Colonic mucosa (tissue), 4 donors: ENCODE measurements around the gene SEMA6A. TPM values are rescaled to one million over a fixed set of nuclear protein-coding genes. Genes with fewer than 3 reads are reported as not detected.

Experiments used
- DNase-seq: peaks from one replicate; pipeline ENCODE4 v3.0.0-alpha.2; 2020
- H3K27ac ChIP-seq: fragments of 200-600 bp; one replicate; pipeline ENCODE4 v1.8.0; 2021
- H3K27me3 ChIP-seq: fragments of 200-600 bp; one replicate; pipeline ENCODE4 v1.8.0; 2021
- H3K36me3 ChIP-seq: fragments of 200-600 bp; one replicate; pipeline ENCODE4 v1.8.0; 2021
- H3K4me1 ChIP-seq: fragments of 200-600 bp; one replicate; pipeline ENCODE4 v1.8.0; 2021; ENCODE audit warnings: mild to moderate bottlenecking
- H3K4me3 ChIP-seq: fragments of 200-600 bp; one replicate; pipeline ENCODE4 v1.8.0; 2021
- H3K9ac ChIP-seq, 2 donors: one replicate each; pipeline ENCODE4 v1.7.0; 2013; ENCODE audit warnings: control low read depth in 2 of 2, low read depth in 2 of 2, low read length in 2 of 2
- H3K9me3 ChIP-seq: fragments of 200-600 bp; one replicate; pipeline ENCODE4 v1.8.0; 2021
- intact Hi-C: fragments of 100-400 bp; cut with DNase I; formaldehyde crosslinking; loops from one replicate; pipeline ENCODE4 v1.14.1; 2022
- total RNA-seq, 2 donors: library from RNA; stranded (reverse); fragmentation: NEBNext Ultra II Directional in 1 of 2; extraction: Animal tissue kit (Norgen Biotek cat#: 25700) in 1 of 2; gene quantifications; one replicate each; pipeline ENCODE4 v1.2.1, GENCODE V29; 2021
- TF ChIP-seq, protein P1 (sequence below): fragments of 200-600 bp; IDR thresholded peaks from one replicate; pipeline ENCODE4 v1.8.0; 2022; ENCODE audit warnings: antibody characterized with exemption, mild to moderate bottlenecking
- donor health status: healthy.
- donor health status: DM: no; HTN: no; CAD: no.
- donor health status: DM: no; HTN: no; CAD: no.

SEMA6A gene
- total RNA-seq, 2 donors from 2014 or later, result 66.7 to 89.9 TPM

DNA sequence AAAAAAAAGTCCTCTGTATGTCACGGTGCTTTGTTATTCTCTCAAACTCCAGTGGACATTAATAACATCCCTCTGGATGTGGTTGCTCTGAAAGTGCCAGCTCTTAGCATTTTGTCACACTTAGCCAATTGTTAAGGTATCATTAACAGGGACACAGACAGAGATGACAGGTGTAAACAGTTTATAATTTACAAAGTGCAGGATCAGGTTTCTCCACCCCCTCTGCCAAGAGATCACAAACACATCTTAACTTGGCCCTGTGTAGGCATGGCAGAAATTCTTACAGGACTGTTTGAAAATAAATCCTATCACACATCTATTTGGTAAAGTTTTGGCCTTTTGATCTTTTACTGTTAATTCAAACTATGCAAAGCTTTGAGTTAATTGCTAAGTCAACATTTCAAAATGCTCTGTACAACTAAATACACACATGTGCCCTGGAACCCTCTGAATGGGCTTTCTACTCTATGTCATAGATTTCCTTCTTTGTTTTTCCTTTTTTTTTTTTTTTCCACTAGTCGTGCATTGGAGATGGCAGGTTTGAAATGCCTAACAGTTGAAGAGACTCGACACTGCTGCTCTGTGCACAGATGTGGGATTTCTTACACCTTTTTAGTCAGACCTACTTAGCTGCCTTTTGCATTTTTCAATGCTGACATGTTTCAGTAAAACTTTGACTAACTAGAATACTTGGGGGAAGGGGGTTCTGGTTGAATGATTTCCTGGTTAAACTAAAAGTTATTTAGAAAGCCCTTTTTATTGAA lies 41.7 kb downstream of the SEMA6A start:
- no peak for DNase-seq
- Histone ChIP-seq H3K27ac (peak overlapping the region; percentile 44), H3K9ac (peak overlapping the region in 1 of 2 donors; percentile 42), H3K4me3 (no peak overlapping the region), H3K36me3 (no peaks in the 10 kb centered on the region), H3K9me3 (no peaks in the 10 kb centered on the region), H3K4me1 (peaks cover 6% of the 10 kb centered on the region), H3K27me3 (no peaks in the 10 kb centered on the region)
- TF ChIP-seq, protein P1, sequence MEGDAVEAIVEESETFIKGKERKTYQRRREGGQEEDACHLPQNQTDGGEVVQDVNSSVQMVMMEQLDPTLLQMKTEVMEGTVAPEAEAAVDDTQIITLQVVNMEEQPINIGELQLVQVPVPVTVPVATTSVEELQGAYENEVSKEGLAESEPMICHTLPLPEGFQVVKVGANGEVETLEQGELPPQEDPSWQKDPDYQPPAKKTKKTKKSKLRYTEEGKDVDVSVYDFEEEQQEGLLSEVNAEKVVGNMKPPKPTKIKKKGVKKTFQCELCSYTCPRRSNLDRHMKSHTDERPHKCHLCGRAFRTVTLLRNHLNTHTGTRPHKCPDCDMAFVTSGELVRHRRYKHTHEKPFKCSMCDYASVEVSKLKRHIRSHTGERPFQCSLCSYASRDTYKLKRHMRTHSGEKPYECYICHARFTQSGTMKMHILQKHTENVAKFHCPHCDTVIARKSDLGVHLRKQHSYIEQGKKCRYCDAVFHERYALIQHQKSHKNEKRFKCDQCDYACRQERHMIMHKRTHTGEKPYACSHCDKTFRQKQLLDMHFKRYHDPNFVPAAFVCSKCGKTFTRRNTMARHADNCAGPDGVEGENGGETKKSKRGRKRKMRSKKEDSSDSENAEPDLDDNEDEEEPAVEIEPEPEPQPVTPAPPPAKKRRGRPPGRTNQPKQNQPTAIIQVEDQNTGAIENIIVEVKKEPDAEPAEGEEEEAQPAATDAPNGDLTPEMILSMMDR, result no peak
- intact Hi-C loops, result no loop called here

DNA sequence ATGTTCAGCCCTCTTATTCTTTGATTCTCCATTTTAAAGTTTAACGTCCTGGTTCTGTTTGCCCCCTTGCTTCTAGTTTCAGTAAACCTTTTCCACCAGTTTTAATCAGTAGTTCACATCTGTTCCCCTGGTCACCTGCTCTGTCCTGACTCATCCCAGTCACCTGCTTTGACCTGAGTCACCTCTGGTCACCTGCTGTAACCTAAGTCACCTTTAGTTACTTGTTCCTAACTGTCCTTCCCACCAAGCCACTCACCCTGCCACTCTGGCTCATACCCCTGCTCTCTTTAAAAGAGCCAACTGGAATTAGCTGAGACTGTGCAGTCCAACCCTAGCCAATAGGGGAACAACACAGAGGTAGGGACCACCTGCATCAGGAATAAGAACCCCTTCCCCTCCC lies 43.0 kb downstream of the SEMA6A start:
- Histone ChIP-seq H3K4me1 (peaks cover 6% of the 10 kb centered on the region), H3K36me3 (no peaks in the 10 kb centered on the region), H3K9me3 (no peaks in the 10 kb centered on the region), H3K4me3 (no peak overlapping the region), H3K9ac (no peak overlapping the region), H3K27ac (no peak overlapping the region), H3K27me3 (no peaks in the 10 kb centered on the region)
- TF ChIP-seq, protein P1, result no peak
- intact Hi-C loops, result no loop called here
- DNase-seq, result no peak

DNA sequence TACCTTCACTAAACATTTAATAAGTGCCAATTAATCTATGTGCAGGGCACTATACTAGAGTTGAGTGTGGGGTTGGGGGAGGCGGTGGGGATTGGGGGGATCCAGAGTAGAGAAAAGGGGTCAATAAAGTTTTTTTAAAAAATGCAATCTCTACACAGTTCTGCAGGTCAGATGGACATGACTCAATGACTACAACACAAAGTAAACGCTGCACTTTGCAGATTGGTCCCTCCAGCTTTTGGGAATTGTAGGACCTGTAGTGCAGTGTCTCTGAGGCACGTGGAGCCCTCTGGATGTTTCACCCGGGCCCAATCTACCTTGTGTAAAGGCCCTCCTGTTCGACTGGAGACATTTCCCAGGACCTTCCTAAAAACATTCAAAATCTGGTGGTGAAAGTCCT lies 43.5 kb downstream of the SEMA6A start:
- H3K9ac ChIP-seq, result no peak overlapping the region
- intact Hi-C loops, result no loop called here
- peaks cover 6% of the 10 kb centered on the region for H3K4me1 ChIP-seq
- no peak overlapping the region for H3K27ac ChIP-seq
- H3K9me3 ChIP-seq, result no peaks in the 10 kb centered on the region
- no peak overlapping the region for H3K4me3 ChIP-seq
- H3K36me3 ChIP-seq, result no peaks in the 10 kb centered on the region
- TF ChIP-seq, protein P1, result no peak
- no peak for DNase-seq
- no peaks in the 10 kb centered on the region for H3K27me3 ChIP-seq

DNA sequence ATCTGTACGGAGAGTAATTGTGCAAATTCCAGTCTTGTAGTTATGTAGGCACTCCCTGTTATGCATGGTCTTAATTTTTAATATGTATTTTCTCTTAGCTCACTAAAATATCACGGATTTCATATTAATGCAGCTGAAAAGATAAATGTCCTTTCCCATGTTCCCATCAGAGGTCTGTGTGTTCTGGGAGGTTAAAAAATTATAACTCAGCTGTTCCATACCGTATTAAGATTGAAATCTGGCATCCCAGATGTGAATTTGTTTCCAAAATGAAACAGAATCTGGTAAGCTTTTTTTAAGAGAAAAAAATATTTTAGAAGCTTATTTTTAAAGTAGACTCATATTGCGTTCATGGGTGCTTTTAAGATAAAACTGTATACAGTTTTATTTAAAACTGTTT lies 44.3 kb downstream of the SEMA6A start:
- intact Hi-C loops, result no loop called here
- DNase-seq, result no peak
- Histone ChIP-seq H3K36me3 (no peaks in the 10 kb centered on the region), H3K4me3 (no peak overlapping the region), H3K27me3 (no peaks in the 10 kb centered on the region), H3K27ac (no peak overlapping the region), H3K9ac (no peak overlapping the region), H3K9me3 (no peaks in the 10 kb centered on the region), H3K4me1 (peaks cover 6% of the 10 kb centered on the region)
- TF ChIP-seq, protein P1, result no peak

DNA sequence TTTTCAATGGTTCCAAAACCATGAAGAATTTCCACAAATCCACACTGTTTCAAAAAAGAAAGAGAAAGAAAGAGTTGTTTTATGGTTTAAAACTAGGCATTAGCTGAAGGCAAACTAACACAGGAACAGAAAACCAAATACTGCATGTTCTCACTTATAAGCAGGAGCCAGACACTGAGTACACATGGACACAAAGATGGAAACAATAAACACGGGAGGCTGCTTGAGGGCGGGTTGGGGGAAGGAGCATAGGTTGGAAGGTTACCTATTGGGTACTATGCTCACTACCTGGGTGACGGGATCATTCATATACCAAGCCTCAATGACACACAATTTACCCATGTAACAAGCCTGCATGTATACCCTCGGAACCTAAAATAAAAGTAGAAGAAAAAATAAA lies 45.0 kb downstream of the SEMA6A start:
- Histone ChIP-seq H3K4me1 (peaks cover 6% of the 10 kb centered on the region), H3K36me3 (no peaks in the 10 kb centered on the region), H3K27ac (peak overlapping the region; percentile 86), H3K27me3 (no peaks in the 10 kb centered on the region), H3K4me3 (no peak overlapping the region), H3K9me3 (no peaks in the 10 kb centered on the region), H3K9ac (peak overlapping the region in 1 of 2 donors; percentile 88)
- peak; percentile 64 for DNase-seq
- TF ChIP-seq, protein P1, result no peak
- intact Hi-C loops, result loop anchor here (2.0 kb wide), 1 partner anchor 45 kb away; the partner anchor contains the start of gene SEMA6A
